Duodenal mucosa (tissue), 2 donors: ENCODE data around the gene CYRIA.
A peak's percentile ranks its signal among the peaks of the same experiment; 100 is the strongest.

Source experiments
- H3K27ac ChIP-seq: one replicate; pipeline ENCODE4 v1.7.0; 2013; ENCODE audit warnings: low read depth, low read length
- H3K27me3 ChIP-seq, 2 donors: one replicate each; pipeline ENCODE4 v1.7.0; 2013; ENCODE audit warnings: low read length in 2 of 2, control low read depth in 1 of 2; ENCODE audit not compliant: insufficient read depth in 2 of 2, control insufficient read depth in 1 of 2
- H3K36me3 ChIP-seq, 2 donors: one replicate each; pipeline ENCODE4 v1.7.0; 2013; ENCODE audit warnings: low read length in 2 of 2, control low read depth in 1 of 2; ENCODE audit not compliant: insufficient read depth in 2 of 2, control insufficient read depth in 1 of 2
- H3K4me1 ChIP-seq, 2 donors: one replicate each; pipeline ENCODE4 v1.7.0; 2013; ENCODE audit warnings: low read length in 2 of 2, control low read depth in 1 of 2; ENCODE audit not compliant: insufficient read depth in 2 of 2, control insufficient read depth in 1 of 2
- H3K4me3 ChIP-seq, 2 donors: one replicate each; pipeline ENCODE4 v1.7.0; 2013; ENCODE audit warnings: low read length in 2 of 2, low read depth in 1 of 2
- H3K9ac ChIP-seq, 2 donors: one replicate each; pipeline ENCODE4 v1.7.0; 2013; ENCODE audit warnings: low read length in 2 of 2, low read depth in 1 of 2
- H3K9me3 ChIP-seq, 2 donors: one replicate each; pipeline ENCODE4 v1.7.0; 2013; ENCODE audit warnings: low read length in 2 of 2, control low read depth in 1 of 2; ENCODE audit not compliant: control insufficient read depth in 1 of 2

CYRIA gene

GRCh38 chr2:16652296-16653082 lies 13.1 kb downstream of the CYRIA start:
- Histone ChIP-seq H3K27me3 (no peaks in the 10 kb centered on the region), H3K36me3 (no peaks in the 10 kb centered on the region), H3K27ac (no peak overlapping the region), H3K9ac (peak overlapping the region; percentile 10 to 22), H3K9me3 (no peaks in the 10 kb centered on the region), H3K4me1 (peaks cover 71 to 72% of the 10 kb centered on the region in 2 donors), H3K4me3 (no peak overlapping the region)

GRCh38 chr2:16650287-16651249 lies 15.1 kb downstream of the CYRIA start:
- no peaks in the 10 kb centered on the region for H3K27me3 ChIP-seq
- peak overlapping the region in 1 of 2 donors; percentile 18 for H3K9ac ChIP-seq
- H3K27ac ChIP-seq = no peak overlapping the region
- no peaks in the 10 kb centered on the region for H3K9me3 ChIP-seq
- no peaks in the 10 kb centered on the region for H3K36me3 ChIP-seq
- H3K4me3 ChIP-seq = peak overlapping the region; percentile 34 to 57
- H3K4me1 ChIP-seq = peaks cover 58% of the 10 kb centered on the region in 2 donors

GRCh38 chr2:16649353-16650286 lies 16.0 kb downstream of the CYRIA start:
- peaks cover 50 to 51% of the 10 kb centered on the region in 2 donors for H3K4me1 ChIP-seq
- no peaks in the 10 kb centered on the region for H3K27me3 ChIP-seq
- H3K36me3 ChIP-seq = no peaks in the 10 kb centered on the region
- H3K9ac ChIP-seq = no peak overlapping the region
- no peak overlapping the region for H3K27ac ChIP-seq
- no peak overlapping the region for H3K4me3 ChIP-seq
- H3K9me3 ChIP-seq = no peaks in the 10 kb centered on the region

GRCh38 chr2:16647992-16648617 lies 17.5 kb downstream of the CYRIA start:
- Histone ChIP-seq H3K9me3 (no peaks in the 10 kb centered on the region), H3K27me3 (no peaks in the 10 kb centered on the region), H3K27ac (no peak overlapping the region), H3K36me3 (no peaks in the 10 kb centered on the region), H3K4me1 (peaks cover 37 to 42% of the 10 kb centered on the region in 2 donors), H3K9ac (no peak overlapping the region), H3K4me3 (no peak overlapping the region)

- Histone ChIP-seq H3K9me3 (no peaks in the 10 kb centered on the region), H3K36me3 (no peaks in the 10 kb centered on the region), H3K4me3 (no peak overlapping the region), H3K9ac (no peak overlapping the region), H3K27ac (no peak overlapping the region), H3K4me1 (peaks cover 19 to 22% of the 10 kb centered on the region in 2 donors), H3K27me3 (no peaks in the 10 kb centered on the region)
Measured at GRCh38 chr2:16645775-16646559, 19.7 kb downstream of the CYRIA start.

- no peaks in the 10 kb centered on the region for H3K27me3 ChIP-seq
- H3K9me3 ChIP-seq = no peaks in the 10 kb centered on the region
- H3K9ac ChIP-seq = no peak overlapping the region
- peaks cover 13 to 14% of the 10 kb centered on the region in 2 donors for H3K4me1 ChIP-seq
- H3K4me3 ChIP-seq = no peak overlapping the region
- H3K36me3 ChIP-seq = no peaks in the 10 kb centered on the region
- no peak overlapping the region for H3K27ac ChIP-seq
Measured at GRCh38 chr2:16645088-16645487, 20.5 kb downstream of the CYRIA start.

GRCh38 chr2:16644221-16644925 lies 21.3 kb downstream of the CYRIA start:
- no peak overlapping the region for H3K9ac ChIP-seq
- peaks cover 6% of the 10 kb centered on the region in 2 donors for H3K4me1 ChIP-seq
- no peaks in the 10 kb centered on the region for H3K27me3 ChIP-seq
- H3K9me3 ChIP-seq = no peaks in the 10 kb centered on the region
- H3K4me3 ChIP-seq = no peak overlapping the region
- no peaks in the 10 kb centered on the region for H3K36me3 ChIP-seq
- no peak overlapping the region for H3K27ac ChIP-seq

- H3K9ac ChIP-seq = no peak overlapping the region
- H3K27me3 ChIP-seq = no peaks in the 10 kb centered on the region
- no peak overlapping the region for H3K4me3 ChIP-seq
- H3K27ac ChIP-seq = no peak overlapping the region
- no peaks in the 10 kb centered on the region for H3K36me3 ChIP-seq
- H3K9me3 ChIP-seq = no peaks in the 10 kb centered on the region
- H3K4me1 ChIP-seq = peaks cover 2 to 4% of the 10 kb centered on the region in 2 donors
Measured at GRCh38 chr2:16643099-16643498, 22.5 kb downstream of the CYRIA start.
